ENCODE results near the gene TCTN1. TPM values are rescaled to one million over a fixed set of nuclear protein-coding genes. Genes with fewer than 3 reads are reported as not detected.
A peak's percentile ranks its signal among the peaks of the same experiment; 100 is the strongest.

The TCTN1 gene
- total and polyA plus RNA-seq, 2 of the 4 experiments (the other 2 are of a cell fraction): 11.7 to 18.8 TPM

- ChIA-PET POLR2A (ENCODE audit: unreplicated experiment) (no interaction called here), CTCF (no interaction called here)
- dilution Hi-C loops (cut with HindIII; ENCODE audit: low sequenced_read_pairs, unreplicated experiment) (no loop called here), intact Hi-C loops (cut with micrococcal nuclease) (no loop called here), in situ Hi-C loops (cut with MboI; ENCODE audit: low sequenced_read_pairs) (no loop called here)
- no peak overlapping the region for H2BK20ac ChIP-seq (ENCODE audit: low read depth, low read length)
- H3K4me2 ChIP-seq (ENCODE audit: low read depth, low read length): no peak overlapping the region
- TF ChIP-seq BHLHE40 (IDR thresholded peaks at IDR 0.05; ENCODE audit: low read depth, low read length): no peak
- TF ChIP-seq NFE2L2 (IDR thresholded peaks at IDR 0.05; ENCODE audit: low read depth, low read length): no peak
- TF ChIP-seq USF2 (IDR thresholded peaks at IDR 0.05; ENCODE audit: low read depth, low read length): no peak
- no peak for TF ChIP-seq CEBPB (IDR thresholded peaks at IDR 0.05; ENCODE audit: low read depth, low read length)
- no peak for TF ChIP-seq POLR2A (IDR thresholded peaks at IDR 0.05; ENCODE audit: low read depth, low read length)
- no peak for TF ChIP-seq ELK1 (IDR thresholded peaks at IDR 0.05; ENCODE audit: borderline replicate concordance, low read depth, low read length)
- no peak for TF ChIP-seq RAD21 (IDR thresholded peaks at IDR 0.05; ENCODE audit: low read length)
- no peak overlapping the region for H3K23ac ChIP-seq (ENCODE audit: low read depth, low read length)
- peaks cover 31% of the 10 kb centered on the region for H3K27me3 ChIP-seq (ENCODE audit: control insufficient read depth, insufficient read depth, low read length)
- no peak overlapping the region for H4K5ac ChIP-seq (ENCODE audit: low read depth, low read length)
- H2BK15ac ChIP-seq (ENCODE audit: low read depth, low read length): no peak overlapping the region
- WGBS, 2 experiments (ENCODE audit: extremely low coverage in 2 of 2, insufficient read length in 1 of 2): no CpG with 5 or more reads among the region's 4 CpGs
- H3K4ac ChIP-seq (ENCODE audit: low read depth, low read length): no peak overlapping the region
- no peak overlapping the region for H4K91ac ChIP-seq (ENCODE audit: insufficient read depth, low read depth, low read length)
- no peaks in the 10 kb centered on the region for H4K20me1 ChIP-seq (ENCODE audit: insufficient read depth, low read length)
- no peak overlapping the region for H3K9ac ChIP-seq (ENCODE audit: low read depth, low read length)
- H3K79me1 ChIP-seq (ENCODE audit: low read depth in 1 of 2, low read length in 2 of 2): no peaks in the 10 kb centered on the region
- H3K9me3 ChIP-seq (ENCODE audit: control insufficient read depth, insufficient read depth, low read length): peaks cover 3% of the 10 kb centered on the region; the same call in 1 of the 2 replicates
- ATAC-seq (ENCODE audit: low read depth): no peak
- H2AK9ac ChIP-seq (replicated peaks; ENCODE audit: low read depth, low read length, poor library complexity): no peak overlapping the region
- H2BK5ac ChIP-seq (ENCODE audit: low read depth, low read length, poor library complexity, severe bottlenecking): no peak overlapping the region
- no peaks in the 10 kb centered on the region for H3K9me1 ChIP-seq (ENCODE audit: insufficient read depth, low read length)
- no peak overlapping the region for H3K56ac ChIP-seq (ENCODE audit: extremely low read depth, insufficient read depth, low read length)
- peak overlapping the region; percentile 94 for H2AFZ ChIP-seq (replicated peaks; ENCODE audit: low read length, poor library complexity)
- H3K14ac ChIP-seq (replicated peaks; ENCODE audit: low read depth, low read length): no peak overlapping the region
- no peaks in the 10 kb centered on the region for H3K36me3 ChIP-seq (ENCODE audit: control insufficient read depth, insufficient read depth, low read length)
- no peak overlapping the region for H3K18ac ChIP-seq (ENCODE audit: low read depth, low read length)
- no peak overlapping the region for H3K27ac ChIP-seq (ENCODE audit: insufficient read depth, low read length)
- H2AK5ac ChIP-seq (ENCODE audit: low read depth, low read length): no peak overlapping the region
- no peak overlapping the region for H2BK120ac ChIP-seq (ENCODE audit: low read depth, low read length)
- peaks cover 7% of the 10 kb centered on the region; the same call in 1 of the 2 replicates for H3K4me1 ChIP-seq (ENCODE audit: control insufficient read depth, insufficient read depth, low read length)
- no peak overlapping the region for H4K8ac ChIP-seq (ENCODE audit: low read depth in 2 of 2, low read length in 2 of 2)
- BruUV-seq (replicated peaks): no TSS peak
- H3K4me3 ChIP-seq (ENCODE audit: insufficient read depth, low read depth, low read length): no peak overlapping the region
- no peak for DNase-seq
These were observed 76.2 kb downstream of the TCTN1 start for GRCh38 chr12:110690127-110690430.

Data from IMR-90 (cell line).